NT2/D1 (cell line): ENCODE results near the gene CAMK1D.

ENCODE experiments used
- YY1 ChIP-seq: IDR thresholded peaks from 2 replicates; pipeline ENCODE4 v1.6.1; 2011; ENCODE audit not compliant: insufficient read length, insufficient read depth
- ZNF274 ChIP-seq: IDR thresholded peaks from 2 replicates; pipeline ENCODE4 v1.6.1; 2011; ENCODE audit warnings: mild to moderate bottlenecking, low read depth, low read length

GRCh38 chr10:12660812-12661211 lies 311.5 kb downstream of the CAMK1D start:
- TF ChIP-seq ZNF274 (no peak), YY1 (no peak)
